Epidermal melanocyte (primary cell): ENCODE data around the gene CCDC78.

Experiments used
- DNase-seq: peaks from one replicate; pipeline ENCODE4 v3.0.0; 2011; ENCODE audit warnings: low spot score; ENCODE audit not compliant: insufficient read length

CCDC78 gene

GRCh38 chr16:740459-740763, 14.2 kb upstream of the CCDC78 start:
- DNase-seq: no peak

- no peak for DNase-seq
Measured at GRCh38 chr16:739560-740458, 13.6 kb upstream of the CCDC78 start.

- no peak for DNase-seq
Measured at GRCh38 chr16:736936-737481, 10.8 kb upstream of the CCDC78 start.

- DNase-seq: no peak
Measured at GRCh38 chr16:735982-736453, 9.8 kb upstream of the CCDC78 start.

GRCh38 chr16:734981-735881, 9.0 kb upstream of the CCDC78 start:
- no peak for DNase-seq

GRCh38 chr16:734208-734980, 8.2 kb upstream of the CCDC78 start:
- no peak for DNase-seq

- no peak for DNase-seq
Measured at GRCh38 chr16:733382-734207, 7.4 kb upstream of the CCDC78 start.

GRCh38 chr16:732936-733335, 6.7 kb upstream of the CCDC78 start:
- no peak for DNase-seq

GRCh38 chr16:732332-732731, 6.1 kb upstream of the CCDC78 start:
- no peak for DNase-seq

- no peak for DNase-seq
Measured at GRCh38 chr16:730666-731509, 4.6 kb upstream of the CCDC78 start.

- no peak for DNase-seq
Measured at GRCh38 chr16:729768-730665, 3.8 kb upstream of the CCDC78 start.

GRCh38 chr16:728890-729744, 2.9 kb upstream of the CCDC78 start:
- DNase-seq: no peak

GRCh38 chr16:728131-728889, 2.1 kb upstream of the CCDC78 start:
- DNase-seq: peak; percentile 85

GRCh38 chr16:727291-727977, 1.2 kb upstream of the CCDC78 start:
- no peak for DNase-seq

GRCh38 chr16:726188-726437, 130 bp downstream of the CCDC78 start:
- no peak for DNase-seq

GRCh38 chr16:725463-726187, 618 bp downstream of the CCDC78 start:
- DNase-seq: no peak
